ENCODE measurements around the gene GLRX.

GLRX gene

DNA sequence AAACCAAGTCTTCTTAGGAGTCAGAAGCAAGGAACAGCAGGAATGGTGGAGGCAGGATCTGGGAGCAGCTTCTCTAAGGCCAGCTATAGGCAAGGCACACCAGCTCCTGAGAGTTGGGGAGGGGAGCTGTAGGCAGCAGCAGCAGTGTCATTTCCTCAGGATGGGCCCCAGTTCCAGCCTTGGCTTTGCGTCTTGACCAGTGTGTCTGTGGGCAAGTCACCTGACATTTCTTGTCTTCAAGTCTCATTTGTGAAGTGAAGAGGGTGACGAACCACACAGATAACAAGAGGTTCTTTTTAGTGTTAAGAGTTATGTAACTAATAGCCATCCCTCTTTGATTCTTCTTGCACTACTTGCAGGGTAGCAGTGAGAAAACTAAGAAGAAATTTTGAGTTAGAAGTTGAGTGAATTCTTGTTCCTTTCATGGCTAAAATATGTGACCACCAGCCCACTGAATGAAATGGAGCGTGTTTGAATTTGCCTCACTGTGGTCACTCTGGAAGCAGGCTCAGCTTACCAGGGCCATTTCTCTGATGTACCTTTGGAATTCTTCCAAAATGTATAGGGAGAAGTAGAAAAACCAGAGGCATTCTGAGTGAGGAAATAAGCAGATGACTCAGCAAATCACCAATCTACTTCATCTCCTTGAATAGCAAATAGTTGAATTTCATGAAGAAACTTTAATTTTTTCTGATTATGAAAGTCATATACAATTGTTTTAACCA, 49.0 kb downstream of the GLRX start:
- DNase-seq: no peak

DNA sequence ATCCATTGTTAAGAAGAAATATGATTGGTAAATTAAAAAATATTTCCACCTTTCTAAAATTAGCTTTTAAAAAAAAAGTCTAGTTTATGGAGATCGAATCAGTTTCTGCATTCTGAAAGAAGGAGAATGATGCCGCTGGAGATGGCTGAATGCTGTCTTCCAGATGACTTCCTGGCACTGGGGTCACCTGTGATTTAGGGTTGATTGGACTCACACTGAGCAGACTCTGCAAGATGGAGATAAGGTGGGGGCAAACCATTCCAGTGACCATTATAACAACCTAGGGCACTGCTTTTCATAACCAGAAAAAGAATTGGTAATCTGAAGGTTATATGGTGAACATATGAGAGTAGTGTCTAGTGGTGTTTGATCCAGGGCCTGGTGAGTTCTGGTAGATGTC, 50.6 kb downstream of the GLRX start:
- no peak for DNase-seq

DNA sequence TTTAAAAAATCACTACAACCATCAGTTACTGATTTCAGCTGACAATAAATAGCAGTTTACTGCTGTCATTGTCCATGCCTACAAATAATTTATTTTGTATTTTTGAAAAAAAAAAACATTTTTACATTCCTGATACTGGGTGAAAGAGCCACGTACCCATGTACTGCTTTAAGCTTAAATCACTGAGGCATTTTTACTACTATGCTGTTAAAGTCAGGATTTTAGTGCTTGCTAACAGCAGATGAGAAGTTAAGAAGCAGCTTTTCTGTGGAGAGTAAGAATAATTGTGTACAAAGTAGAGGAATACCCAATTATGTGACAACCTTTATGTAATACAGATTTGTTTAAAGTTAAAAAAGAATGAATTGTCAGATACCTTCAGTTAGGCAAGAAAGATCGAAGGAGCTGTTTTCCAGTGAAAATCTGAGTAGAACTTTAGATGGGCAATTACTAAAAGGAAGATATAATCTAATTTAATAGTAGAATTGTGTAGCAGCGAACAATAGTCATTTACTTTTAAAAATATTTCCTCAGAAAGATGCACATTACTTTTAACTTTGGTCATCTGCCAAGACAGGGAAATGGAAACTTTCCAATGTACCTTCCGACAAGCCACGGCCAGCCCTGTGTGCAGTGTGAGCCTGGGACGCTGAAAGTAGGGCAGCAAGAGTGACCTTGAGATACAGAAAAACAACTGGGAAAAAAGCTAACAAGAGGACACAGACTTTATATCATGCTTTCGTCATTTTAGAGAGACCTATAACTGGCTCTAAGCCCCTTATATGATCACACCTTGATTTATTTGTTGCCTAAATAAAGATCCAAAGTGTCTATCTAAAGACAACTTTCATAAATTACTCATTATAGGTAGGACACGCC, 51.5 kb downstream of the GLRX start:
- no peak for DNase-seq

GRCh38 chr5:95768731-95769130, 53.8 kb downstream of the GLRX start:
- no peak for DNase-seq

GRCh38 chr5:95763941-95764340, 58.6 kb downstream of the GLRX start:
- DNase-seq: no peak
